ENCODE measurements around the gene POLR1C.

Gene POLR1C

GRCh38 chr6:43477235-43478007, 39.5 kb upstream of the POLR1C start, which contains the start of gene TJAP1:
Gene TJAP1, plus strand, starts transcription at chr6:43477570. Its CDS starts 21,432 bp downstream, at chr6:43499002.
- H2AFZ ChIP-seq, result peak within 1 kb of the TSS; percentile 78
- peak within 1 kb of the TSS; percentile 98 for H3K4me2 ChIP-seq (ENCODE audit: low read length)
- peak within 1 kb of the TSS; percentile 52 for H3K27ac ChIP-seq
- TF ChIP-seq CTCF (IDR thresholded peaks at IDR 0.05), result no peak
- H3K9ac ChIP-seq, result peak within 1 kb of the TSS; percentile 47
- no peaks in the 10 kb centered on the region for H3K36me3 ChIP-seq (ENCODE audit: control insufficient read depth, insufficient read depth, low read length)
- peaks cover 30% of the 10 kb centered on the region for H3K79me2 ChIP-seq
- H3K9me3 ChIP-seq (ENCODE audit: control insufficient read depth, low read length), result no peaks in the 10 kb centered on the region
- no peaks in the 10 kb centered on the region for H3K27me3 ChIP-seq (ENCODE audit: control insufficient read depth, insufficient read depth, low read length)
- H3K4me1 ChIP-seq, result peaks cover 11% of the 10 kb centered on the region
- peak within 1 kb of the TSS; percentile 83 for H3K4me3 ChIP-seq (ENCODE audit: low read depth, low read length)

- Histone ChIP-seq H3K4me2 (ENCODE audit: low read length) (peak overlapping the region; percentile 98), H3K79me2 (peaks cover 33% of the 10 kb centered on the region), H3K27me3 (ENCODE audit: control insufficient read depth, insufficient read depth, low read length) (no peaks in the 10 kb centered on the region), H3K36me3 (ENCODE audit: control insufficient read depth, insufficient read depth, low read length) (no peaks in the 10 kb centered on the region), H3K4me1 (peaks cover 11% of the 10 kb centered on the region), H3K4me3 (ENCODE audit: low read depth, low read length) (peak overlapping the region; percentile 83), H2AFZ (peak overlapping the region; percentile 78), H3K9ac (peak overlapping the region; percentile 47), H3K9me3 (ENCODE audit: control insufficient read depth, low read length) (no peaks in the 10 kb centered on the region), H3K27ac (peak overlapping the region; percentile 52)
- TF ChIP-seq CTCF (IDR thresholded peaks at IDR 0.05), result no peak
These were observed 38.9 kb upstream of the POLR1C start for GRCh38 chr6:43478008-43478372.

DNA sequence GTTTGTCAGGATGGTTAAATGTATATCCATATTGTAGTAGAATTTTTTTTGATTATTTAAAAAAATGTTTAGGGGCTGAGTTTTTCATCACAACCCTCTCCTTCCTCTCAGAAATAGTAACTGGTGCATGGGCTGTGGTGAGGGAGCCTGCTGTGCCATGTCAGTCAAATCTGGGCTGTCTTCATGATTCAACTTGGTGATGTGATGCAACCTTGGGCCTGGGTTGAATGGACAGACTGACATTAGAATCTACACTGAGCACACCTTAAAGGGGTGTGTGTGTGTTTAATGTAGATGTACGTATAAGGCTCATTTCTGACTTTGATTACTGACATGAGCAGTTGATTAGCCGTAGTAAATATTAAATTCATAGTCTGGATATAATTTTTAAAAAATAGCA, 35.8 kb upstream of the POLR1C start:
- H3K4me1 ChIP-seq, result peaks cover 11% of the 10 kb centered on the region

GRCh38 chr6:43481591-43482236, 35.2 kb upstream of the POLR1C start:
- Histone ChIP-seq H2AFZ (no peak overlapping the region), H3K4me2 (ENCODE audit: low read length) (no peak overlapping the region), H3K27me3 (ENCODE audit: control insufficient read depth, insufficient read depth, low read length) (no peaks in the 10 kb centered on the region), H3K4me3 (ENCODE audit: low read depth, low read length) (no peak overlapping the region), H3K36me3 (ENCODE audit: control insufficient read depth, insufficient read depth, low read length) (no peaks in the 10 kb centered on the region), H3K79me2 (peaks cover 47% of the 10 kb centered on the region), H3K9me3 (ENCODE audit: control insufficient read depth, low read length) (no peaks in the 10 kb centered on the region), H3K27ac (no peak overlapping the region), H3K4me1 (peaks cover 10% of the 10 kb centered on the region), H3K9ac (no peak overlapping the region)
- TF ChIP-seq CTCF (IDR thresholded peaks at IDR 0.05), result no peak

More for the DNA sequence above, 35.8 kb upstream of the POLR1C start:
- TF ChIP-seq CTCF (IDR thresholded peaks at IDR 0.05), result no peak
- Histone ChIP-seq H3K9ac (no peak overlapping the region), H3K9me3 (ENCODE audit: control insufficient read depth, low read length) (no peaks in the 10 kb centered on the region), H3K27ac (no peak overlapping the region), H3K4me2 (ENCODE audit: low read length) (no peak overlapping the region), H3K79me2 (peaks cover 44% of the 10 kb centered on the region), H2AFZ (no peak overlapping the region), H3K4me3 (ENCODE audit: low read depth, low read length) (no peak overlapping the region), H3K27me3 (ENCODE audit: control insufficient read depth, insufficient read depth, low read length) (no peaks in the 10 kb centered on the region), H3K36me3 (ENCODE audit: control insufficient read depth, insufficient read depth, low read length) (no peaks in the 10 kb centered on the region)

Measured in parathyroid adenoma (tissue), 2 donors.